HS-27A (cell line): ENCODE measurements around the gene HIPK2.

Experiments used
- DNase-seq: peaks from one replicate; pipeline ENCODE4 v3.0.0-alpha.2; 2012; ENCODE audit warnings: low read depth, missing footprints

HIPK2 gene

GRCh38 chr7:139752604-139753003 lies 25.2 kb downstream of the HIPK2 start:
- no peak for DNase-seq

- no peak for DNase-seq
Measured at GRCh38 chr7:139752148-139752547, 25.6 kb downstream of the HIPK2 start.

- DNase-seq, result no peak
Measured at GRCh38 chr7:139750459-139751095, 27.2 kb downstream of the HIPK2 start.

- no peak for DNase-seq
Measured at GRCh38 chr7:139749545-139749944, 28.3 kb downstream of the HIPK2 start.

- DNase-seq, result no peak
Measured at GRCh38 chr7:139748941-139749340, 28.9 kb downstream of the HIPK2 start.

GRCh38 chr7:139748373-139748765 lies 29.4 kb downstream of the HIPK2 start:
- DNase-seq, result no peak

GRCh38 chr7:139747662-139748372 lies 30.0 kb downstream of the HIPK2 start:
- DNase-seq, result no peak

GRCh38 chr7:139746652-139747051 lies 31.1 kb downstream of the HIPK2 start:
- DNase-seq, result no peak

- no peak for DNase-seq
Measured at GRCh38 chr7:139745678-139746143, 32.1 kb downstream of the HIPK2 start.

GRCh38 chr7:139744768-139745677 lies 32.8 kb downstream of the HIPK2 start:
- no peak for DNase-seq

GRCh38 chr7:139743967-139744767 lies 33.6 kb downstream of the HIPK2 start:
- no peak for DNase-seq

GRCh38 chr7:139743267-139743966 lies 34.4 kb downstream of the HIPK2 start:
- no peak for DNase-seq

- DNase-seq, result no peak
Measured at GRCh38 chr7:139741789-139742344, 35.9 kb downstream of the HIPK2 start.

GRCh38 chr7:139741239-139741638 lies 36.6 kb downstream of the HIPK2 start:
- DNase-seq, result no peak

GRCh38 chr7:139739863-139740597 lies 37.8 kb downstream of the HIPK2 start:
- no peak for DNase-seq

GRCh38 chr7:139738772-139739171 lies 39.0 kb downstream of the HIPK2 start:
- DNase-seq, result no peak

GRCh38 chr7:139738101-139738489 lies 39.7 kb downstream of the HIPK2 start:
- DNase-seq, result no peak

- DNase-seq, result no peak
Measured at GRCh38 chr7:139737221-139738100, 40.3 kb downstream of the HIPK2 start.
